Midbrain (tissue), 1 donor: ENCODE measurements around the gene DIAPH3.

ENCODE experiments used
- DNase-seq: peaks from one replicate; lab custom pipeline; 2025; lab: John Stamatoyannopoulos, UW

Gene DIAPH3

GRCh38 chr13:59789558-59789957 lies 374.2 kb downstream of the DIAPH3 start:
- no peak for DNase-seq

GRCh38 chr13:59787679-59788078 lies 376.0 kb downstream of the DIAPH3 start:
- no peak for DNase-seq

GRCh38 chr13:59782696-59783095 lies 381.0 kb downstream of the DIAPH3 start:
- no peak for DNase-seq

GRCh38 chr13:59780058-59780457 lies 383.7 kb downstream of the DIAPH3 start:
- no peak for DNase-seq

GRCh38 chr13:59776924-59777690 lies 386.6 kb downstream of the DIAPH3 start:
- no peak for DNase-seq

GRCh38 chr13:59774491-59774971 lies 389.2 kb downstream of the DIAPH3 start:
- no peak for DNase-seq

- DNase-seq: no peak
Measured at GRCh38 chr13:59771272-59771671, 392.5 kb downstream of the DIAPH3 start.

- no peak for DNase-seq
Measured at GRCh38 chr13:59770451-59770850, 393.3 kb downstream of the DIAPH3 start.

- no peak for DNase-seq
Measured at GRCh38 chr13:59766236-59766635, 397.5 kb downstream of the DIAPH3 start.

GRCh38 chr13:59755632-59756290 lies 408.0 kb downstream of the DIAPH3 start:
- no peak for DNase-seq

- DNase-seq: no peak
Measured at GRCh38 chr13:59754411-59754810, 409.3 kb downstream of the DIAPH3 start.

- peak; percentile 64 for DNase-seq
Measured at GRCh38 chr13:59750860-59751259, 412.9 kb downstream of the DIAPH3 start.

- DNase-seq: no peak
Measured at GRCh38 chr13:59748046-59748445, 415.7 kb downstream of the DIAPH3 start.

- no peak for DNase-seq
Measured at GRCh38 chr13:59747529-59747928, 416.2 kb downstream of the DIAPH3 start.

- DNase-seq: no peak
Measured at GRCh38 chr13:59746291-59746962, 417.3 kb downstream of the DIAPH3 start.

- no peak for DNase-seq
Measured at GRCh38 chr13:59745392-59745788, 418.3 kb downstream of the DIAPH3 start.

GRCh38 chr13:59744747-59745391 lies 418.9 kb downstream of the DIAPH3 start:
- no peak for DNase-seq

- no peak for DNase-seq
Measured at GRCh38 chr13:59743195-59743594, 420.5 kb downstream of the DIAPH3 start.

GRCh38 chr13:59742467-59742866 lies 421.3 kb downstream of the DIAPH3 start:
- no peak for DNase-seq

GRCh38 chr13:59738921-59739320 lies 424.8 kb downstream of the DIAPH3 start:
- no peak for DNase-seq

- DNase-seq: no peak
Measured at GRCh38 chr13:59734393-59734792, 429.3 kb downstream of the DIAPH3 start.

- no peak for DNase-seq
Measured at GRCh38 chr13:59733744-59734143, 430.0 kb downstream of the DIAPH3 start.
